COLO668 (cell line): ENCODE data around the gene APOE.
"Not testable (repeated sequence)": the region's sequence is repeated elsewhere in the genome, so short reads cannot be mapped to it uniquely, and the experiment has no call there.

Experiments
- DNase-seq: peaks from one replicate; lab custom pipeline; 2025; ENCODE audit not compliant: unreplicated experiment; lab: John Stamatoyannopoulos, UW

Gene APOE

GRCh38 chr19:44908074-44908835 lies 2.7 kb downstream of the APOE start:
- DNase-seq: no peak

- no peak for DNase-seq
These were observed 3.3 kb downstream of the APOE start for GRCh38 chr19:44908836-44909261.

DNA sequence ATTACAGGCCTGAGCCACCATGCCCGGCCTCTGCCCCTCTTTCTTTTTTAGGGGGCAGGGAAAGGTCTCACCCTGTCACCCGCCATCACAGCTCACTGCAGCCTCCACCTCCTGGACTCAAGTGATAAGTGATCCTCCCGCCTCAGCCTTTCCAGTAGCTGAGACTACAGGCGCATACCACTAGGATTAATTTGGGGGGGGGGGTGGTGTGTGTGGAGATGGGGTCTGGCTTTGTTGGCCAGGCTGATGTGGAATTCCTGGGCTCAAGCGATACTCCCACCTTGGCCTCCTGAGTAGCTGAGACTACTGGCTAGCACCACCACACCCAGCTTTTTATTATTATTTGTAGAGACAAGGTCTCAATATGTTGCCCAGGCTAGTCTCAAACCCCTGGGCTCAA lies 4.2 kb downstream of the APOE start:
- no peak for DNase-seq

- not testable (repeated sequence) for DNase-seq
These were observed 6.3 kb downstream of the APOE start for GRCh38 chr19:44911896-44912295.

- no peak for DNase-seq
These were observed 7.3 kb downstream of the APOE start for GRCh38 chr19:44912854-44913253.

DNA sequence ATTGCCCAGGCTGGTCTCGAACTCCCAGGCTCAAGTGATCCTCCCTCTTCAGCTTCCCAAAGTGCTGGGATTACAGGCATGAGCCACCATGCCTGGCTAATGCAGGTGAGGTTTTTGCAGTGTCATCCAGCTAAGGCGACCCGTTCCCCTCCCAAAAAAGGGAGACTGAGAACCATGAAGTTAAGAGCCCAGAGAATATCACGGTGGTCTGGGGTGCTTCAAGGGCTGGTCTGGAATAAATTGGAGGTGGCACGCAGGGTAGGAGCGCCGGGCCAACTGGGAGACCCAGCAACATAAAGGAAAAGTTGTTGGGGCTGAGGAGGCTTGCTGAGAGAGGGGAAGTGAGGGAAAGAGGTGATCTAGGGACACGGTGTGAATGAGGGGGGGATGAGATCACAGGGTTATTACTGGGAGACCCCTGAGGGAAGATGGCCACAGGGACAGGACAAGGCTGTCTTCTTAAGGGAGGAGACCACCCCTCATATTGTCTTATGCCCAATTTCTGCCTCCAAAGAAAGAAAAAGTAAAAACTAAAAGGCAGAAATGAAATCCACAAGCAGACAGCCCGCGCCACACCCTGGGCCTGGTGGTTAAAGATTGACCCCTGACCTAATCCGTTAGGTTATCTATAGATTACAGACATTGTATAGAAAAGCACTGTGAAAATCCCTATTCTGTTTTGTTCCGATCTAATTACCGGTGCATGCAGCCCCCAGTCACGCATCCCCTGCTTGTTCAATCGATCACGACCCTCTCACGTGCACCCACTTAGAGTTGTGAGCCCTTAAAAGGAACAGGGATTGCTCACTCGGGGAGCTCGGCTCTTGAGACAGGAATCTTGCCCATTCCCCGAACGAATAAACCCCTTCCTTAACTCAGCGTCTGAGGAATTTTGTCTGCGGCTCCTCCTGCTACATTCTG lies 8.2 kb downstream of the APOE start:
- DNase-seq: not testable (repeated sequence)

DNA sequence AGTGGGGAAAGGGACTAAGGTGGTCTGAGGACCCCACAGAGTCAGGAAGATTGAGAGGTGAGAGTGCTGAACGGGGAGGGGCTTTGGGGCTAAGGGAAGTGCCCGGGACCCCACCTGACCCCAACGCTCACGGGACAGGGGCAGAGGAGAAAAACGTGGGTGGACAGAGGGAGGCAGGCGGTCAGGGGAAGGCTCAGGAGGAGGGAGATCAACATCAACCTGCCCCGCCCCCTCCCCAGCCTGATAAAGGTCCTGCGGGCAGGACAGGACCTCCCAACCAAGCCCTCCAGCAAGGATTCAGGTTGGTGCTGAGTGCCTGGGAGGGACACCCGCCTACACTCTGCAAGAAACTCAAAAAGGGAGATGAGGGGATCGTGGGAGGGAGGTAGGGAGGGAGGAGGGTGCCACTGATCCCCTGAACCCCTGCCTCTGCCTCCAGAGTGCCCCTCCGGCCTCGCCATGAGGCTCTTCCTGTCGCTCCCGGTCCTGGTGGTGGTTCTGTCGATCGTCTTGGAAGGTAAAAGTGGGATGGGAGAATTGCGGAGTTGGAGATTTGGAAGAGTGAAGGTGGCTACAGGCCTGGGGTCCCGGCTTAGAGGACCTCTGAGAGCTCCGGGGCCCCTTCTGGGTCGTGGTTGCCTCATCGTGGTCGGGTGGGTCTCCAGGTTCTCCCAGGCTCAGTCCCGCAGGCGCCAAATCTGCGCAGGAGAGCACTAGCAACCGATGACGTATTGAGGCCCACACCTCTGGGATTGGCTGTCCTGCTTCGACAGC lies 9.0 kb downstream of the APOE start, which contains the start of gene APOC1:
Gene APOC1, plus strand, starts transcription at position 176 of the 774 bp plus-strand sequence. Its CDS starts 284 bp downstream, at position 460.
- DNase-seq: peak; percentile 75

DNA sequence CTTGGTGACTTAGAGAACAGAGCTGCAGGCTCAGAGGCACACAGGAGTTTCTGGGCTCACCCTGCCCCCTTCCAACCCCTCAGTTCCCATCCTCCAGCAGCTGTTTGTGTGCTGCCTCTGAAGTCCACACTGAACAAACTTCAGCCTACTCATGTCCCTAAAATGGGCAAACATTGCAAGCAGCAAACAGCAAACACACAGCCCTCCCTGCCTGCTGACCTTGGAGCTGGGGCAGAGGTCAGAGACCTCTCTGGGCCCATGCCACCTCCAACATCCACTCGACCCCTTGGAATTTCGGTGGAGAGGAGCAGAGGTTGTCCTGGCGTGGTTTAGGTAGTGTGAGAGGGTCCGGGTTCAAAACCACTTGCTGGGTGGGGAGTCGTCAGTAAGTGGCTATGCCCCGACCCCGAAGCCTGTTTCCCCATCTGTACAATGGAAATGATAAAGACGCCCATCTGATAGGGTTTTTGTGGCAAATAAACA lies 18.7 kb downstream of the APOE start:
- DNase-seq: no peak

DNA sequence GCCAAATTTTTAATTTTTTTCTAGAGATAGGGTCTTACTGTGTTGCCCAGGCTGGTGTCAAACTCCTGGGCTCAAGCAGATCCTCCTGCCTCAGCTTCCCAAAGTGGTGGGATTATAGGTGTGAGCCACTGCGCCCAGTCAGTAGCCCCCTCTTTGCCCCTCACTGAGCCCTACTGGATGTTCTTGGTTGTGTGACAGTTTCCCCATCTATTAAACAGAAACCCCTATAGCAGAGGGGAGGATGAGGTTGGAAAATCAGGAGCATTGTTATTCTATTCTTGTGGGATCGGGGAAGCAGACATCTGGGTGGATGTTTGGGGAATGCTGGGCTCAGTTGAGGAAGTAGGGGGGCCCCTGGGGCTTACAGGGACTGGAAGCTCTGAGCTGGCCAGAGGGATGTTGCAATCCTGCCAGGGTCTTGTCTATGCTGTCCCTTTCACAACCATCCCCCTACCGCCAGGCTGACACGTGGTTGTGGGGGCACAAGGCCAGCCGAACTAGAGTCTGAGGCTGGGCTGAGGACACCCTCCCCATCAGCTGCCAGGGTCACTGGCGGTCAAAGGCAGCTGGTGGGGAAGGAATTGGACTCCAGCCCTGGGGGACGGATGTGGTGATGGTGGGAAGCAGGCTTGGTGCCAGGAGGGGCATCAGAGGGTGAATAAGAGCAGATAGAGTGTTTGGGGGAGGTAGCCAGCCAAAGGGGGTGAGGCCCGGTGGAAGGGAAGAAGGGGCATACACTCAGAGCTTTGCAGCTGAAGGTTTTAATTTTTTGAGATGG lies 19.7 kb downstream of the APOE start:
- DNase-seq: no peak

- DNase-seq: not testable (repeated sequence)
These were observed 20.9 kb downstream of the APOE start for GRCh38 chr19:44926245-44927077.

DNA sequence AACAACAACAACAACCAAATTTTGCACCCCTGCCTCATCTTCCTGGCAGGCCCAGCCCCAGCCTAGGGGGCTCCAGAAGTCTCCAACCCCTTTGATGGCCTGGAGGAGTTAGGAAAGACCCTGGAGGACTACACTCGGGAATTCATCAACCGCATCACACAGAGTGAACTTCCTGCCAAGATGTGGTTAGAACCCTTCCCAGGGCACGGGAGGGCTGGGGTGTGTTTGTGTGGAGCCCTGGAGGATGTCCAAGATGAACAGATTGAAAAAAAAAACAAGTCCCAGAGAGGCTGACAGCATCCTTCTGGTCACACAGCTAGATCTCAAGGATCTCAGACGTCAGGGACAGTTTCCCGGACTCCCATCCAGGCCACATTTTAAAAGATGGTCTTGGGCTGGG lies 22.1 kb downstream of the APOE start:
- DNase-seq: no peak

DNA sequence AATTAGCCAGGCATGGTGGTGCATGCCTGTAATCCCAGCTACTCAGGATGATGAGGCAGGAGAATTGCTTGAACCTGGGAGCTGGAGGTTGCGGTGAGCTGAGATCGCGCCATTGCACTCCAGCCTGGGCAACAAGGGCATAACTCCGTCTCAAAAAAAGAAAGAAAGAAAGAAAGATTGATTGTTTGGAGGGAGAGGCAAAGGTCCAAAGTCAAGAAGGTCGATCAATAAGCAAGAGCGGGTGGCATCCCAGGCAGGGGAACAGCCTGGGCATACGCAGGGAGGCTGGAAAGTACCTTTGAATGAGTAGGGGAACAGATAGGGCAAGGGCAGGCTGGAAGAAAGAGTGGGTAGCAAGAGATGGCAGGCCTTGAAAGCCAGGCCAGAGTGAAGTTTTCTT lies 24.5 kb downstream of the APOE start:
- no peak for DNase-seq

- DNase-seq: no peak
These were observed 25.9 kb downstream of the APOE start for GRCh38 chr19:44931541-44931940.

- no peak for DNase-seq
These were observed 34.1 kb downstream of the APOE start for GRCh38 chr19:44939668-44940067.

DNA sequence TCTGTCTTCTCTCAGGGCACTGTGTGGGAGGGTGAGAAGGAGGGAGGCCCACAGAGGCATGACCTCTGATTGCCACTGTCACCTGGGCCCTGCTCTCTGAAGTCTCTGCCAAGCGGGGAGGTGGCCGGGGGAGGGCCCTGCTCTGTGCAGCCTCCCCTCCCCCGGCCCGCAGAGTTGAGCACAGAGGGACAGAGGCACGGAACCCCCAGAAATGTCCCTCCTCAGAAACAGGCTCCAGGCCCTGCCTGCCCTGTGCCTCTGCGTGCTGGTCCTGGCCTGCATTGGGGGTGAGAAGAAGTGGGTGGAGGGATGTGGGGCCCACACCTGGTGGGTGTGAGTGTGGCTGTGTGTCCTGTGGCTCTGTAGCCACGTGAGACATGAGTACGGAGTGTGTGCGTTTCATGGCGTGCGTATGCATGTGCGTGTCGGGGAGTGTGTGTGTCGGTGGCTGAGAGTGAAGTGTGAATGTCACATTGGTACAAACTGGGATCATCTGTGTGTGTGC lies 36.5 kb downstream of the APOE start, which contains the start of gene APOC4:
Gene APOC4, plus strand, starts transcription at position 171 of the 505 bp plus-strand sequence. Its CDS starts 41 bp downstream, at position 212.
- DNase-seq: no peak

GRCh38 chr19:44943801-44944249 lies 38.2 kb downstream of the APOE start:
- no peak for DNase-seq

DNA sequence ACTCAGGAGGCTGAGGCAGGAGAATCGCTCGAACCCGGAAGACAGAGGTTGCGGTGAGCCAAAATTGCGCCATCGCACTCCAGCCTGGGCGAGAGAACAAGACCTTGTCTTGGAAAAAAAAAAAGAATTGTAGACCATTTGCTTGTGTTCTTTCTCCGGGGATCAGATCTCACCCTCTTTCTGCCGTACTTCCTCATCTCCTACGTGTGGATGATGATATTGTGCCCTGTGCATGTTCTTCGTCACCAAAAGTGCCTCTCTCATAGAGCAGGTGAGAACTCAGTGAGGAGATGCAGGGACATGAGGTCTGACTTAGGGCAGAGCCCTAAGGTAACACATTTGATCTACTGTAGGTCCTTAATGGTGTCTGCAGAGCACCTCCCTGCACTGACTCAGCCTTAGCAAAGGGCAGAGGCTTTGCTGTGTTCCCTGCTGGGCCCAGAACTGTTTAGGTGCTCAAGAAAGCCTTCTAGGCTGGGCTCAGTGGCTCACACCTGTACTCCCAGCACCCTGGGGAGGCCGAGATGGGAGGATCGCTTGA lies 41.5 kb downstream of the APOE start:
- DNase-seq: no peak

DNA sequence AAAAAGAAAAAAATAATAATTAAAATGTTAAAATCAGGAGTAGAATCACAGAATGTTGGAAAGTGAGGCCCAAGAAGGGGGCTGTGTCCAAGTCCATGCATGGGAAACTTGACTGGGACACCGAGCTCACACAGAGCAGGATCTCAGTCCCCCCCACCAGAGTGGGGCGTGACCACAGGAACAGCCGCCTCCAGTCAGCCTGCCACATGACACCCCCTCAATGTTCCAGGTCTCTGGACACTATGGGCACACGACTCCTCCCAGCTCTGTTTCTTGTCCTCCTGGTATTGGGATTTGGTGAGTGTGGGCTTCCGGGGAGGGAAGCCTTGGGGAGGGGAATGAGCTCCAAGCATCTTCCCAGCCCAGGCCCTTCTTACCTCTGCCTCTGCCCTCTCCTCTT lies 42.6 kb downstream of the APOE start:
- DNase-seq: no peak
